ENCODE data around the gene CD164.

- TF ChIP-seq POLR2AphosphoS5 (IDR thresholded peaks at IDR 0.05; ENCODE audit: borderline replicate concordance, low read depth, low read length), result no peak
- TF ChIP-seq EZH2 (IDR thresholded peaks at IDR 0.05), result no peak
These were observed 34.0 kb downstream of the CD164 start for GRCh38 chr6:109348226-109348625.
